Measurements from ENCODE around the gene ST6GAL1.
"Not testable (repeated sequence)": the region's sequence is repeated elsewhere in the genome, so short reads cannot be mapped to it uniquely, and the experiment has no call there.

The ST6GAL1 gene

GRCh38 chr3:186994000-186994955, 64.0 kb downstream of the ST6GAL1 start:
- no peak for DNase-seq (ENCODE audit: low read depth)

GRCh38 chr3:186996356-186996755, 66.0 kb downstream of the ST6GAL1 start:
- DNase-seq (ENCODE audit: low read depth) = no peak

GRCh38 chr3:186997061-186997460, 66.7 kb downstream of the ST6GAL1 start:
- no peak for DNase-seq (ENCODE audit: low read depth)

- no peak for DNase-seq (ENCODE audit: low read depth)
Observed at GRCh38 chr3:186997473-186997939, 67.2 kb downstream of the ST6GAL1 start.

- no peak for DNase-seq (ENCODE audit: low read depth)
Observed at GRCh38 chr3:186998937-186999368, 68.6 kb downstream of the ST6GAL1 start.

- DNase-seq (ENCODE audit: low read depth) = no peak
Observed at GRCh38 chr3:187000711-187001151, 70.4 kb downstream of the ST6GAL1 start.

GRCh38 chr3:187002915-187003314, 72.6 kb downstream of the ST6GAL1 start:
- no peak for DNase-seq (ENCODE audit: low read depth)

GRCh38 chr3:187005827-187006481, 75.6 kb downstream of the ST6GAL1 start:
- DNase-seq (ENCODE audit: low read depth) = no peak

GRCh38 chr3:187006864-187007630, 76.7 kb downstream of the ST6GAL1 start:
- DNase-seq (ENCODE audit: low read depth) = no peak

- not testable (repeated sequence) for DNase-seq (ENCODE audit: low read depth)
Observed at GRCh38 chr3:187010382-187010781, 80.1 kb downstream of the ST6GAL1 start.

- DNase-seq (ENCODE audit: low read depth) = no peak
Observed at GRCh38 chr3:187011915-187012314, 81.6 kb downstream of the ST6GAL1 start.

- DNase-seq (ENCODE audit: low read depth) = no peak
Observed at GRCh38 chr3:187012609-187013051, 82.3 kb downstream of the ST6GAL1 start.

GRCh38 chr3:187013159-187013716, 82.9 kb downstream of the ST6GAL1 start:
- DNase-seq (ENCODE audit: low read depth) = no peak

GRCh38 chr3:187014417-187014864, 84.1 kb downstream of the ST6GAL1 start:
- DNase-seq (ENCODE audit: low read depth) = no peak

- DNase-seq (ENCODE audit: low read depth) = no peak
Observed at GRCh38 chr3:187015903-187016638, 85.7 kb downstream of the ST6GAL1 start.

- no peak for DNase-seq (ENCODE audit: low read depth)
Observed at GRCh38 chr3:187016639-187017345, 86.5 kb downstream of the ST6GAL1 start.

- no peak for DNase-seq (ENCODE audit: low read depth)
Observed at GRCh38 chr3:187017511-187018230, 87.3 kb downstream of the ST6GAL1 start.

- no peak for DNase-seq (ENCODE audit: low read depth)
Observed at GRCh38 chr3:187019542-187020072, 89.3 kb downstream of the ST6GAL1 start.

GRCh38 chr3:187020376-187020775, 90.0 kb downstream of the ST6GAL1 start:
- DNase-seq (ENCODE audit: low read depth) = no peak

Data from stimulated activated CD8-positive, alpha-beta memory T cell treated with anti-CD3 and anti-CD28 coated beads, Interleukin-15, amount 100 ng/mL, for 24 hours (primary cell).